Caki2 (cell line): ENCODE data around the gene ADAMTS16. TPM values are rescaled to one million over a fixed set of nuclear protein-coding genes. Genes with fewer than 3 reads are reported as not detected.

Source experiments
- DNase-seq: peaks from one replicate; pipeline ENCODE4 v3.0.0-alpha.2; 2015; ENCODE audit warnings: low read depth
- in situ Hi-C: cut with HindIII; loops from 2 replicates; pipeline ENCODE4 v1.10.0; 2016; ENCODE audit warnings: low sequenced_read_pairs, low pct_unique_long_range_greater_than_20kb, mixed read lengths
- total RNA-seq: library from RNA; depleted of rRNA; stranded (reverse); fragments of >200 nt; shearing (Covaris generic); gene quantifications from 2 replicates; pipeline ENCODE4 v1.2.3, GENCODE V29; 2014; ENCODE audit warnings: low replicate concordance

The ADAMTS16 gene
- total RNA-seq, 1 experiment from 2014 or later: 15.6 TPM

DNA sequence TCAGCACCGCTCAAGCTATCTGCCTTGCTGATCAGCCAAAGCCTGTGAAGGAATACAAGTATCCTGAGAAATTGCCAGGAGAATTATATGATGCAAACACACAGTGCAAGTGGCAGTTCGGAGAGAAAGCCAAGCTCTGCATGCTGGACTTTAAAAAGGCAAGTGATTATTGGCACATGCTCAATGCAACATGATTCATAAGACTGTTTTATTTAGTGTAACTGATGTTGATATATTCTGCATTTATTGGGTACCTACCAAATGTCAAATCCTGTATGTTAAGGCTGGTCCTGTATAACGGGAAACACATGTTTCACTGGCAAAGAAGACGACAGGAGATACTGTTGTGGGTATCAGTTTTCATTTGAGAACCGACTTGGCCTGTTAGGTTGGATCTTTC, 69.0 kb downstream of the ADAMTS16 start:
- in situ Hi-C loops: no loop called here
- DNase-seq: no peak

DNA sequence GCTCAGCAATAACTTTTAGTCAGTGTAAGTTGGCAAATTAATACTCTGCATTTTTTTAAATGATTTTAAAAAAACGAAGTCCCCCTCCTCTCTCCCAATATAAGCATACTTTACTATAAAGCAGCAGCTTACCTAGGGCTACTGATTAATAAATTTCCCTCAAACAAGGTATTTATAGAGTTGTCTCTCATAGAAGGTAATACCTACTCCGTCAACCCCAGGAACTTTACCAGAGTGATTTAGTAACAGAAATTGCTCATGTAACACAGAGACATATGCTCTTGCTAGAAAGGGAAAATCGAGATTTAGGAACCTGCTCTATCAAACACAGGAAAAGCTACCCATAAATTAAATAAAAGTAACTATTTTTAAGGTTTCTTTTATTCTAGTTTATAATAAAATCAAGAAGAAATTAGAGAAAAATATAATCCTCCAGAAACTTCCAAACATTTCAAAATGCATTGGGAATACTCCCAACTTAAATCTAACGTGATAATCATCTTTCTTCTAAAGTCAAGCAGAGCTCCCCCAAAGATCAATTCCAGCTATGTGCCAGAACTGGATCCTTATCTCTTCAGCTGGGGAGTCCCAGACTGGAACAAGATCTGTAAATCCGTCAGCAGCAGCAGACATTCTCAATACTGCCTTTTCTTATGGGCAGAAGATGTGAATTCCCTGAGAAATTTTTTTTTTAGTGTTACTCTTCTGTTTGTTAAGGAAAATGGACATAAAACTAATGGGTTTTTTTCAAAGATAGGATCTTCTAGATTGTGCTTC, 69.6 kb downstream of the ADAMTS16 start:
- in situ Hi-C loops: no loop called here
- DNase-seq: no peak

DNA sequence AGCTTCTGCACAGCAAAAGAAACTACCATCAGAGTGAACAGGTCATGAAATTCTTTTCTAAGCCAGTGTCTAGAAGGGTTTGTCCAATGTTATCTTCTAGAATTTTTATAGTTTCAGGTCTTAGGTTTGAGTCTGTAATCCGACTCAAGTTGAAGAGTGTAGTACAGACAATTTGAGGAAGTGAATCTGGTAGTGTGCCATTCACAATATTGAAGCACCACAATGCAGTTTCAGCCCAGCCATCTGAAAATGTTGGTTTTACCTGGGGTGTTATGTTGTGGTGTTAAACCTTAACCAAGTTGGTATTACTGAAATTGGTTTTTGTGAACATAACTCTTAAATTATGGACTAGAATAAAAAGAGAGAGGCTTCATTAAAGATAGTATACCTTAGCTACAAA, 77.2 kb downstream of the ADAMTS16 start:
- in situ Hi-C loops: no loop called here
- DNase-seq: no peak

DNA sequence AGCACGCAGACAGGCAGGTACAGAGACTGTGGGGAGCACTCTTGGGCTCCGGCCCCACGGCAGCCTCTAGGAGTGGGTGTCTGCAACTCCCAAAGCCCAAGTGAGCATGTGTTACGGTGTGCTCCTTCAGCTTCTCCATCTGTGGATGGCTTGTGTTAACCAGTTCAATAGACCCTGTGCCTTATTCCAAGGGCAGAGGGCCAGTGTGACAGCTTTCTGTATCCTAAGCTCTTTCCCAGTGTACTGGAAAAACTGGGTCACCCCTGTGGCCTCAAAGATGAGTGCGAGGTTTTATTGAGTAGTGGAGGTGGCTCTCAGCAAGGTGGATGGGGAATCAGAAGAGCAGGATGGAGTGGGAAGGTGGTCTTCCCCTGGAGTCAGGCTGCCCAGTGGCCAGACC, 78.3 kb downstream of the ADAMTS16 start:
- DNase-seq: no peak
- in situ Hi-C loops: no loop called here

DNA sequence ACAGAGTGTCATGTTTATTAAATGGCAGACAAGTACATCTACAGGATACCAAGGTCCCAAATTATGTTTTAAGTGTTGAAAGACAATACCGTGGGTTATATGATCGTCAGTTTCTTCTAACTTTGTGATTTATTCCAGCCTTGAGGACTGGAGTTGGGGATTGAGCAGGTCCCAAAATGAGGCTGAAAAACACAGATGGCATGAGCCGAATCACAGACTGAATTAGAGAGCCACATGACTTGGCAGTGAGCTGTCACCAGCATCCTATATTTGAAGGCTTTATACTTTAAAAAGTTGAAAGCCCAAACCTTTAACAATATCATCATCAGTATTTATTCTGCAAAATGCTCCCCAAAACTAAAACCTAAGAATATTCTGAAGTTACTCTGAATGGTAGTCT, 79.4 kb downstream of the ADAMTS16 start:
- DNase-seq: no peak
- in situ Hi-C loops: no loop called here

DNA sequence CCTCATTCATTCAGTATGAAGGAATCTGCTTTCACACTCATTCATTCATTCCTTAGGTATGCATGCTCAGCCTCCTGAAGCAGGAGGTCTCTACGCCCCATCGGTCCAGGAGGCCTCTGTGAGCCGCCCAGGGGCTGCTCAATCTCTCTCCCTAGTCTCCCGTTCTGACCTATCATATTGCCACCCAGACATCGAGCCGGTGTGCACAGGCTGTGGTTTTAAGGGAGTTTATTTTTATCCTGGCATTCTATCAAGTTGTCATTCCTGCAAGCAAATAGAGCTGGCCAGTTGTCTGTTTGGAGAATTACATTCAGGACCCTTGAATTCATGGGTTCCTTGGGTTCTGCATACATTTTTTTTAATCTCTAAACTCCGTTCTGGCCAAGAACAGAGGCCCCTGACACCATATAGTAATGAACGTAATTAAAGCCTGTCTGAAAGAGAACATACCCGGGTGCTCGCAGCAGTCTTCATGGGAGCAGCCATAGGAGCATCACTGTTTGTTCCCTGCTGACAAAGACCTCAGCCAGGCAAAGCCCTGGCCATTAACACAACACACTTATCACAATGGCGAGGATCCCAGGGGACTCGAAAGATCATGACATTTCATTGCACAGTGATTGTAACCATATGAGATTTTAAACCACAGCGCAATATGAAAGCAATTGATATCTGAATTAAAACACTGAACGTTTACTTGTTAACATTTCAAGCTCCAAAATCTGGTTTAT, 80.9 kb downstream of the ADAMTS16 start:
- in situ Hi-C loops: no loop called here
- no peak for DNase-seq

DNA sequence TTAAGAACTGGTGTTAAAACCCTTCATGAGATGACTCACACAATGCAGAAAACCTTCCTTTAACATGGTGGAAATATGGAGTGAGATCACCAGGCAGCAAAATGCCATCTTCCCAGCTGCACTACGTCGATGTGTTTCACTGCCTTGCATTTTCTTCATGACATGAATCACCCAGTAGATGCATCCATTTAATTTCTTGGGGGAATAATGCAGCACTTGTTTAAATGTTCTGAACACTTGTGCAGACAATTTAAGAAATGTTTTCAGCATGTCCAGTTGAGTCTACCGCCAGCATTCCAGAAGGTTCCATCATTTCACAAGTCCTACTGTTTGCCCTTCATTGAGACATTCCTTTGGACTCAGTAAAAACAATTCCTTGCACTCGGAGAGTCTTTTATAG, 81.6 kb downstream of the ADAMTS16 start:
- in situ Hi-C loops: no loop called here
- peak; percentile 24 for DNase-seq

DNA sequence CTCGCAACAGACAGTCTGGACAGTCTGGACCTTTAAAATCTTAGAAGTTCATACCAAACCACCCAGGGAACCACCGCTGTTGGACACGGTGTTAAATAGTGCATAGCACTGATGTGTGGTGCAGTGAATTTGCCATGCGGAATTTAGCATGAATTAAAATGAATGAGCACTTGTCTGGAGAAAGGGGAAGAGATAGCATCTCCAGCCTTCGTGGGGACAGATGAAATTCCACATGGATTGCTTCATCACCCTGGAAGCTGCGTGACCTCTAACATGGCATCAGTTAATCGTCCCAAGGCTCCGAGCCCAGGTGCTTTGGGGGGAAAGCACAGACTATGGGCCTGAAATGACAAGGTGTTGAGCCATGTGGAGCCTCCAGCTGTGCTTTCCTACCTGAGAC, 91.4 kb downstream of the ADAMTS16 start:
- in situ Hi-C loops: no loop called here
- no peak for DNase-seq

DNA sequence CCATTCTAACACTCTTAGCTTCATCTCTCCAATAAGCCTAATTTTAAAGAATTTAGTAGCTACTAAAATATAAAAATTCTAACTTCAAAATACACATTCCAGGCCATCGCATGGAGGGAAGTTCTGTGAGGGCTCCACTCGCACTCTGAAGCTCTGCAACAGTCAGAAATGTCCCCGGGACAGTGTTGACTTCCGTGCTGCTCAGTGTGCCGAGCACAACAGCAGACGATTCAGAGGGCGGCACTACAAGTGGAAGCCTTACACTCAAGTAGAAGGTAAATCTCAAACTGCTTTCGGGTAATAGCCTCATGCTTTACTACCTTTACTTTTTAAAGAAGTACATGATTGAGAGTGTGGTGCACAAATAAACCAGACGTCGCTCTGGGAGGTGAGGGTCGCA, 94.8 kb downstream of the ADAMTS16 start:
- in situ Hi-C loops: no loop called here

DNA sequence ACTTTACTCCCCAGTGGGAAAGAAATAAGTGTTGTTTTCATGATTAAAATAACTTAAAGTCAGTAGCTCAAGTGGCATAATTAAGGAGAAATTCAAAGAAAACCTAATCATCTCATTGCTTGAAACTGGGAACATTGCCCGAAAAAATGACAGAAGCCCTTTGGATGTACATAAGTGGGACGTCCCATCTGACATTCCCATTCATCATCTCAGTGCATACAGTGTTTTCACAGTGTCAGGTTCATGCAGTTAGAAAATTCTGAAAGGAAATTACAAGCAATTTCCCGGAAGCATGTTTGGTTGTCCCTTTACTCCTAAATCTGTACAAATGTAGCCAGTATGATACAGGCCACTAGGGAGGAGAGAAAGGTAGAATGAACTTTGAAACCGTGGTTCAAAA, 95.6 kb downstream of the ADAMTS16 start:
- in situ Hi-C loops: no loop called here
- no peak for DNase-seq

More for the DNA sequence above, 94.8 kb downstream of the ADAMTS16 start:
- no peak for DNase-seq

DNA sequence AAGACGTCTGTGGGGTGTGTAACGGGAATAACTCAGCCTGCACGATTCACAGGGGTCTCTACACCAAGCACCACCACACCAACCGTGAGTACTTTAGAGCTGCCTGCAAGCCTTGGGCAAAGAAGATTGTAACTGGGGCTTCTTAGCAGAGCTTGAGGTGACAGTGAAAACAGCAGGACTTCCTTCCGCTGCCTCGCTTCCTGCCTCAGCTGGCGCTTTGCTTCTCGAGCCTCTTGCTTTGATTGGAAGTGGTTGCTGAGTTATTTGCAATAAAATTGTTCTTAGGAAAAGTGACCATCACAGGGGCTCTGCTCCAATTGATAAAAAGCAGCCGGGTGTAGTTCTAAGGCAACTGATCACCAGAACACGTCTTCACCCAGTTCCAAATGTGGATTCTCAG, 99.1 kb downstream of the ADAMTS16 start:
- in situ Hi-C loops: no loop called here
- DNase-seq: no peak

DNA sequence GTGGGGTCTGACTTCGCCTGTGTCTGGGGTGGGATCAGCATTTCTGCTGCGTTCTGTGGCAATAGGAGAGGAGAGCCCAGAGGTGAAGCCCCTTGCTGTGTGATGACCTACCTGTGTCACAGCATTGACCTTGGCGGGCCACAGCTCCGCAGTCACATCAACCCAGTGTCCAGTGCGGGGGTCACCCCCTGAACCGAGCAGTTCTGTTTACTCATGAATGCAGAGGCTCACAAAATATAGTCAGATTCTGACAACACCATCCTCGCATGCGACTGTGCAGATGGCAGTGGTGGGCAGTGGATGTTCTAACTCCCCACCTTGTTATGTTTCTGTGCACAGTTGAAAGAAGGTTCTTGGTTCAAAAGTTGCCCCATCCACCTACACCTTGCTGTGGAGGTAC, 100.1 kb downstream of the ADAMTS16 start:
- DNase-seq: no peak
- in situ Hi-C loops: no loop called here

DNA sequence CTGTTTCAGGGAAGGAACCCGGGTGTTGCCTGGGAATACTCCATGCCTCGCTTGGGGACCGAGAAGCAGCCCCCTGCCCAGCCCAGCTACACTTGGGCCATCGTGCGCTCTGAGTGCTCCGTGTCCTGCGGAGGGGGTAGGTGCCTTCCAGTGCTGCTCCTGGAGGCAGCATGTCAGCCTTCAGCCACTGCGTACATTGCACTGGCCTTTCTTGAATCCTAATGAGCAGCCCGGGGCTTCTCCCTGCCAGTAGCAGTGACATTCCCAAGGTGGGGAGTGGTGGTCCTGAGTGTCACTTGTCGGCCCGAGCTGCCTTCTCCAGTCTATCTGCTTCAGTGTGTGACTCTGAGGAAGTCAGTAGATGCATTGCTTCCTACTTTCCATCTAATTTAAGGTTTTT, 101.9 kb downstream of the ADAMTS16 start:
- in situ Hi-C loops: no loop called here
- DNase-seq: no peak

DNA sequence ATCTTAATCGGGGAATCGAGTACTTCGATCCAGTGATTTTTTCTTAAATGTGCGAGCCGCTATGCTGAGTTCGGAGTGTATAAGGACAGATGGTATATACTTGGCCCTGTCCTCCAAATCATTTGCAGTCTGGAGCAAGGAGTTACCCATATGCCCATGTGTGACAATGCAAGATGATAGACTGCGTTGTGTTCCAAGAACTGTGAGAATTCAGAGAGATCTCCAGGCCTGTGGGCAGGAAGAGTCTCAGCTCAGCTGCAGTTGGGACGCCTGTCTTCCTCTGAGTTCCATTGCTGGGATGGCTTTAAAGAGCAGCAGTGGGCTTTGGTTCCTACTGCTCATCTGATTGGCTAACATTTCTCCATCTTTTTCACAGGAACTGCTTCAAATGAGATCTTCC, 106.6 kb downstream of the ADAMTS16 start:
- in situ Hi-C loops: no loop called here

DNA sequence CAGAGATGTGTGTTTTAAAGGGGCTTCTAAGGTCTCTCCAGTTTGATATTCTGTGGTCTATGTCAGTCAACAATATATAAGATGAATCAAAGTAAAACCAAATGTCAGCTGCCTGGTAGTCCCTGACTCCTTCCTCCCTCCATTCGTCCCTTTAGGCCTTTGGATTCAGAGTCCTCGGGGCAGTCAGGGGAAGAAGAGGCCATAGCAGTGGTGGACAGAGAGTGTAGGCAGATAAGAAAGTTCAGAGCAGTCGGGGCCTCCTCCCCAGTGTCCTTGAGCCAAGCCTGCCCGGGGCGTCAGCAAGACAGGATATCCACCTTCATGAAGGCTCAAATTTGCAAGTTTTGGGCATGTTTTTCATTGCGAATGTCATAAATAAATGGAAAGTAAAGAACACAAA, 110.6 kb downstream of the ADAMTS16 start:
- DNase-seq: no peak
- in situ Hi-C loops: no loop called here

More for the DNA sequence above, 106.6 kb downstream of the ADAMTS16 start:
- DNase-seq: no peak

DNA sequence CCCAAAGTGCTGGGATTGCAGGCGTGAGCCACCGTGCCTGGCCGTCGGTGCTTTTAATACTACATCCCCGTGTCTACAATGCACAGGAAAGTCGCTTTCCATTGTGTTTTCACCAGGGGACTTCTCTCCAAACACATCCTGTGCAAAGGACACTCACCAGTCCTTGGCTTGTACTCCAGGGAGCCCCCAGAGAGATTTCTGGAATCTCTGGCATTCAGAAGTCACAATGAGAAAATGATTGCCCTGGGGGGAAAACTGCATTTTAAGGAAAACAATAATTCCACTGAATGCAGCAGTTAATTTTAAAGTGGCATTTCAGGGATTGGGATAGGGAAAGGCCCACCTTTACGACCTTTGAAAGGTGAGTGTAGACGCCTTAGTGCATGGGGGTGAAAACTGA, 112.0 kb downstream of the ADAMTS16 start:
- in situ Hi-C loops: no loop called here
- DNase-seq: no peak

DNA sequence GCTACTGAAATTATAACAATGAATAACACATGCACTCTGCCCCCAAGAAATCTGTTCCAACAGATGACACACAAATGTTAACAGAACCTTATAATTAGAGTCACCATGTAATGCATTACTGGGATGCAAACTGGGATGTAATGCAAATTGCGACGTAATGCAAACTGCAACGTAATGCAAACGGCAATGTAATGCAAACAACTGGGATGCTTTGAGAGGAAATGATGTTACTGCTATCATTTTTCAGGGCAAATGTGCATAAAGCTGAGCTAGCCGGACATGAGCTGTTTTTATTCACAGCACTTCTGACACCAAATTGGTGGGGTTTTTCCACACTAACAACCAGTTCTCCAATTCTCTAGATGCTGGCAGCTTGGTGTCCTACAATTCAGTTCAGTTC, 117.2 kb downstream of the ADAMTS16 start:
- DNase-seq: no peak
- in situ Hi-C loops: no loop called here

DNA sequence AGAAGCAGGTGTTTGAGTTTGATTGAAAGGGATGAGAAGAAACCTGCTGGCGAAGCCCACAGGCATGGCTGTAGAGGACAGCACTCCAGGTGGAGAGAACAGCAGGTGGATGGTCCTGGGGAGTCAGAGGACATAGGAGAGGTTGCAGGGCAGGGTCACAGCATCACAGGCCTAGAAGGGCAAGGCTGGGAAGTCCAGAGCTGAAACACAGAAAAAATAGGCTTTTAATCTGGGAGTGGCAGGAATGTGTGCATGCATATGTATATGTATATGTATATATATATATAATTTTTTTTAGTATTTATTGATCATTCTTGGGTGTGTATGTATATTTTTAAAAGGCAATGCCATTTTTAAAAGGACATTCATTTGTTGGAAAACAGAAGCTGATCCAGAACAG, 118.4 kb downstream of the ADAMTS16 start:
- in situ Hi-C loops: no loop called here
- DNase-seq: no peak

DNA sequence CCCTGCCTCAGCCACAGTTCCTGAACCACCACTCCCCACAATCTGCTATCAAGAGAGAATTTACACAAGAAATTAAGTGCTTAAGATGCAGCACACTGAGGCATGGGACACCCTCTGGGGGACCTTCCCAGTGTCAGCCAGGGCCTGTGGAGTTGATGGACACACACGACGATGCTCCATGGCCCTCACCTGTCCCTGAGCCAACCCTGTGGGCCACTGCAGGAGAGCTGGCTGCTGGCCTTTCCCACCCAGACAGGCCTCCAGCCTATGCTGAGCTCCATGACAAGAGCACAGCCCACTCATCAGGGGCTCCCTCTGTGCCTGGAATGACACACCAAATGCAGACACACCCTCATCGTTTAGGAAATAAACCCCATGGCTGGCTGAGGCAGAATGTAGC, 124.6 kb downstream of the ADAMTS16 start:
- in situ Hi-C loops: no loop called here
- no peak for DNase-seq

DNA sequence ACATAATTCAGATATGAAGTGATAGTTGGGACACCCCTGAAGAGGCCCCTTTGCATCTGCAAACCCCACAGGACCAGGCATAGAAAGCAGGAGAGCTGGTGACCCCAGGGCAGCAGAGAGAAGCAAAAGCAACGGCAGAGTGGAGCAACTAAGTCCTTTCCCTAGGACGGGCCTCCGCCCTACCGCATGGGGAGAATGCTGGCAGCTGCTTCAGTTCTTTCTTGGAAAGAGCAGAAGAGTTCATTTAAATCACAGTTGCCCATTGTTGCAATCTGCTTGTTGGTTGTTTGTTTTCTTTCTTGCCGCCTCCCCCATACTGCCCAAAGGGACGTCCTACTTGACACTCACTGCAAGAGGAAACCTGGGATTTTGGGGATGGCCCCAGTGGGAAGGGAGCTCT, 126.2 kb downstream of the ADAMTS16 start:
- in situ Hi-C loops: no loop called here

More for the DNA sequence above, 126.2 kb downstream of the ADAMTS16 start:
- no peak for DNase-seq
